Endothelial cell of umbilical vein (primary cell): ENCODE measurements around the gene CXCL6.

ENCODE experiments used
- MYC ChIP-seq: IDR thresholded peaks from one replicate; pipeline ENCODE4 v1.6.1; 2011; ENCODE audit warnings: mild to moderate bottlenecking, low read depth, low read length
- POLR2AphosphoS5 ChIP-seq: IDR thresholded peaks from 2 replicates; pipeline ENCODE4 v1.6.1; 2012; ENCODE audit warnings: low read depth, mild to moderate bottlenecking, control low read depth, low read length, moderate library complexity; ENCODE audit not compliant: insufficient read depth

DNA sequence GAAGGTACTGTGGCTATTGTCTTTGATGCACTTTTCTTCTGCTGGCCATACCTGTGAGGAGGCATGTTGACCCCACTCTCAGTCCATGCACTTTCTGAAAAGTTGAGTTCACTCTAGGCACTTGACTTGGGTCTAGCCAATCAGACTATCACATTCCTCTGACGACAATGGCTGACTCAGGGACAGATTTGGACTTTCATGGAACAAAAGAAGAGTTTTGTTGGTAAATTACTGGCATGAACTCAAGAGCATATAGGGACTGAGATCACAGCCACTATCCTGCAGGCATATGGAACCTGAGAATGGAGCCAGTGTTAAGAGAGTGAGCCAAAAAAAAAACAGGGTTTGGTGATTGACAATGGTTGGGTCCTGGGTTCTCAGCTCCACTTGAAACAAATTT, 24.6 kb upstream of the CXCL6 start:
- TF ChIP-seq POLR2AphosphoS5, result no peak
- TF ChIP-seq MYC, result no peak
